GM06990 (cell line): ENCODE results near the gene ONECUT3.

Source experiments
- DNase-seq: peaks from one replicate; pipeline ENCODE4 v3.0.0-alpha.2; 2011; ENCODE audit not compliant: insufficient read length; ENCODE audit errors: extremely low read depth
- H3K27me3 ChIP-seq: replicated peaks from 2 replicates; pipeline ENCODE4 v1.6.0; 2011; ENCODE audit warnings: low read length; ENCODE audit not compliant: control insufficient read depth, insufficient read depth
- H3K36me3 ChIP-seq: 2 replicates; pipeline ENCODE4 v1.5.1; 2011; ENCODE audit warnings: low read length; ENCODE audit not compliant: control insufficient read depth, insufficient read depth
- H3K4me3 ChIP-seq: replicated peaks from 2 replicates; pipeline ENCODE4 v1.5.1; 2011; ENCODE audit warnings: low read depth, mild to moderate bottlenecking, control low read depth, low read length
- TF ChIP-seq, protein P1 (sequence below): IDR thresholded peaks from 2 replicates; pipeline ENCODE4 v1.5.1; 2011; ENCODE audit warnings: low read length, control low read depth, mild to moderate bottlenecking, inconsistent platforms; ENCODE audit not compliant: insufficient read depth, poor library complexity, severe bottlenecking

The ONECUT3 gene

DNA sequence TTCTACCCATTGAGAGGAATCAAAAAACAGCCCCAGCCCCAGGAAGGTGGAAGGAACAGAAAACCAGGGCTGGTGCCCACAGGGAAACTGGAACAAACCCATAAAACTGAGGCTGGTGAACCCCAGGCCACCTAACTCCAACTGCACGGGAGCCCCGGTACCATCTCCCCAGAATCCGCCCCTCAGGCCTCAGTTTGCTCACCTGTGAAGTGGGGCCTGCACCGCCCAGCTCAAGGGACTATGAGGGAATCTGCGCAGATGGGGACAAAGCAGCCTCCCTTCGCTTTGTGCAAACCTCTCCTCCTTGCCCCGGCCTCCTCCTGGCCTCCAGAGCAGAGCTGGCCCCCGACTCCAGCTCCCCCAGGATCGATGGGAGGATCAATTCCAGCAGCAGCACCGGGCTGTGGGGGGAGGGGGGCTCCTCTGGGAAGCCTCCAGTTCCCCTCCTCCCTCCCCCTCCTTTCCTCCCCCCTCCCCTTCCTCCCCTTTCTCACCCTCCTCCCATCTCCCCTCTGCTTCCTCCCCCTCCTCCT, 9.1 kb upstream of the ONECUT3 start:
- Histone ChIP-seq H3K4me3 (no peak overlapping the region), H3K36me3 (no peaks in the 10 kb centered on the region), H3K27me3 (no peaks in the 10 kb centered on the region; the same call in none of the 2 replicates)
- TF ChIP-seq, protein P1, sequence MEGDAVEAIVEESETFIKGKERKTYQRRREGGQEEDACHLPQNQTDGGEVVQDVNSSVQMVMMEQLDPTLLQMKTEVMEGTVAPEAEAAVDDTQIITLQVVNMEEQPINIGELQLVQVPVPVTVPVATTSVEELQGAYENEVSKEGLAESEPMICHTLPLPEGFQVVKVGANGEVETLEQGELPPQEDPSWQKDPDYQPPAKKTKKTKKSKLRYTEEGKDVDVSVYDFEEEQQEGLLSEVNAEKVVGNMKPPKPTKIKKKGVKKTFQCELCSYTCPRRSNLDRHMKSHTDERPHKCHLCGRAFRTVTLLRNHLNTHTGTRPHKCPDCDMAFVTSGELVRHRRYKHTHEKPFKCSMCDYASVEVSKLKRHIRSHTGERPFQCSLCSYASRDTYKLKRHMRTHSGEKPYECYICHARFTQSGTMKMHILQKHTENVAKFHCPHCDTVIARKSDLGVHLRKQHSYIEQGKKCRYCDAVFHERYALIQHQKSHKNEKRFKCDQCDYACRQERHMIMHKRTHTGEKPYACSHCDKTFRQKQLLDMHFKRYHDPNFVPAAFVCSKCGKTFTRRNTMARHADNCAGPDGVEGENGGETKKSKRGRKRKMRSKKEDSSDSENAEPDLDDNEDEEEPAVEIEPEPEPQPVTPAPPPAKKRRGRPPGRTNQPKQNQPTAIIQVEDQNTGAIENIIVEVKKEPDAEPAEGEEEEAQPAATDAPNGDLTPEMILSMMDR: no peak
- no peak for DNase-seq

DNA sequence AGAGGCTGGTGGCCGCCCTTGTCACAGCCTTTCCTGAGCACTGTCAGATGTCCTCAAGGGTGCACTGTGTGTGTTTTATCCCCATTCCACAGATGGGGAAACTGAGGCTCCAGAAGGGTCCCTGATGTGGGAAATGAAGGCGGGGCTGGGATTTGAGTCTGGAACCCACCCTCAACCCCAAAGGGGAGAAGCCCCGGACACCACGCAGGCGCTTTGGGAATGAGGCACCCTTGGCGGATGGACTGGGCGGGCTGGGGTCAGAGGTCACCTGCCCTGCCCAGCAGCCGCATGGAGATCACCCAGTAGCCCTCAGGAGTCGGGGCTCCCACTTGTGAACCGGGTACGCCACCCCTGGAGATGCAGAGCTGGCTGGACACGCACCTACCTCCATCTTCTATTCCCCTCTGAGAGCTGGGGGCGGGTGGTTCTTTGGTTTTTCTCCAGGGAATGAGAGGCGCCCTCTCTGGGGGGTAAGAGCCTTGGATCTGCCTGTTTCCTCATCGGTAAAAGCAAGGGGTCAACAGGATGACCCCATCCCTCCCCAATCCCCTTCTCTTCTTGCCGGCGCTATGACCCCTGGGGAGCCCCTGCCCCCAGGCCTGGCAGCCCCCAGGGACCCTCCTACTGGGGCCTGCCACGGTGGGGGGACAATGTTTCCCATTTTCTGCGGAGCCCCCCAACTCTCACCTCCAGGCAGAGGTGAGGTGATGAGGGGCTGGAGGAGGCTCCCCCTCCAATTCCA, 8.3 kb upstream of the ONECUT3 start:
- no peaks in the 10 kb centered on the region for H3K36me3 ChIP-seq
- H3K27me3 ChIP-seq: no peaks in the 10 kb centered on the region; the same call in none of the 2 replicates
- DNase-seq: no peak
- TF ChIP-seq, protein P1: no peak
- H3K4me3 ChIP-seq: no peak overlapping the region

DNA sequence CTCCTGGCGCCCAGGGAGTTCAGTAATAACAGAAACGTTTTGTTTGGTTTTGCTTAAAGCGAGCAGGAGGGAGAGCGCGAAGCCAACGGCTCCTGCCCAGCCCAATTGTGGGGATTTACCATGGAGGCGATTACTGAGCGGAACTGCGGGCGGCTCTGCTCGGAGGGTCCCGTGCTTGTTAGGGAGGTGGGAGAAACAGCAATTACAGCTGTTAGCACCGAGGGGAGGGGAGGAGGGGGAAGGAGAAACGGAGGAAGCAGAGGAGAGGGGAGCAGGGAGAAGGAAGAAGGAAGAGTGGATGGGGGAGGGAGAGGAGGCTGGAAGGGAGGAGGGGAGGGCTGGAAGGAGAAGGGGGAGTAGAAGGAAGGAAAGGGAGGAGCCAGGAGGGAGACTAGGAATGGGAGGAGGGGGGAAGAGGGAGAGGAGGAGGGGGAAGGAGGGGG, 7.7 kb upstream of the ONECUT3 start:
- H3K4me3 ChIP-seq: no peak overlapping the region
- DNase-seq: no peak
- peaks cover 3% of the 10 kb centered on the region for H3K27me3 ChIP-seq
- H3K36me3 ChIP-seq: no peaks in the 10 kb centered on the region
- TF ChIP-seq, protein P1: no peak

DNA sequence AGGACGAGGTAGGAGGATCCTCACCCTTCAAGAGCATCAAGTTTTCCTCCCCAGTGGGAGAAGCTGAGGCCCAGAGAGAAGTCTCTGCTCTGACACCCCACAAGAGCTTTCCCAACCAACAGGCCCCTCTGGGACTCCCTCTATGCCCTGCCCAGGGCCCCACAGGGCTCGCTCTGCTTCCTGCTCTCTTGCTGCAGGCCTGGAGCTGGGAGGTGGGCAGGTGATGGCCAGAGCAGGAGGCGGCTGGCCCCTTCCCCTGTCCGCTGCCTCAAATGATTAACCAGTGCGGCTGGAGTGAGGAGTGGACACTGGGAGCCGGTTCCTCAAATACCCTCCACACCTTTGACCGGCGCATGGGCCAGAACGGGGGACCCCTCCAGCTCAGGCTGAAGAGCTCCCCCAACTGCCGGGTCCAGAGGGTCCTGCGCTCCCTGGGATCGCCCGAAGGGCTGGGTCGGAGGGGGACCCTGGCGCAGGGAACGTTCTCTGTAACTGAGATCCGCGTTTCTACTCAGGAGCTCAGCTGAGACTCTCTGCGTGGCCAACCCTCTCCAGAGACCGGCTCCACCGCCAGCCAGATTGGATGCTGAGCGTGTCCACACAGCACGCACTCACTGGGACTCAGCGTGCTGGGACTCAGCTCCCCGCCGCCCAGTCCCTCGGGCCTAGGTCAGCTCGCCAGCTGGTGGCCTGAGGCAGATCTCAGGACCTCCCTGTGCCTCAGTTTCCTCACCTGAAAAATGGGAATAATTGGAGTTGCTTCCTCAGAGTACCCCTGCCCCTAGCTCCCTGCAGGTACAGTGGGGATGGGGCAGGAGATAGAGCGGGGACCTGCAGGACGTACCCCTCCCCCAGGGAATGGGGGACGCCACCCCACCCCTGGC, 6.7 kb upstream of the ONECUT3 start:
- Histone ChIP-seq H3K4me3 (no peak overlapping the region), H3K36me3 (no peaks in the 10 kb centered on the region), H3K27me3 (peaks cover 3% of the 10 kb centered on the region)
- no peak for DNase-seq
- TF ChIP-seq, protein P1: no peak

DNA sequence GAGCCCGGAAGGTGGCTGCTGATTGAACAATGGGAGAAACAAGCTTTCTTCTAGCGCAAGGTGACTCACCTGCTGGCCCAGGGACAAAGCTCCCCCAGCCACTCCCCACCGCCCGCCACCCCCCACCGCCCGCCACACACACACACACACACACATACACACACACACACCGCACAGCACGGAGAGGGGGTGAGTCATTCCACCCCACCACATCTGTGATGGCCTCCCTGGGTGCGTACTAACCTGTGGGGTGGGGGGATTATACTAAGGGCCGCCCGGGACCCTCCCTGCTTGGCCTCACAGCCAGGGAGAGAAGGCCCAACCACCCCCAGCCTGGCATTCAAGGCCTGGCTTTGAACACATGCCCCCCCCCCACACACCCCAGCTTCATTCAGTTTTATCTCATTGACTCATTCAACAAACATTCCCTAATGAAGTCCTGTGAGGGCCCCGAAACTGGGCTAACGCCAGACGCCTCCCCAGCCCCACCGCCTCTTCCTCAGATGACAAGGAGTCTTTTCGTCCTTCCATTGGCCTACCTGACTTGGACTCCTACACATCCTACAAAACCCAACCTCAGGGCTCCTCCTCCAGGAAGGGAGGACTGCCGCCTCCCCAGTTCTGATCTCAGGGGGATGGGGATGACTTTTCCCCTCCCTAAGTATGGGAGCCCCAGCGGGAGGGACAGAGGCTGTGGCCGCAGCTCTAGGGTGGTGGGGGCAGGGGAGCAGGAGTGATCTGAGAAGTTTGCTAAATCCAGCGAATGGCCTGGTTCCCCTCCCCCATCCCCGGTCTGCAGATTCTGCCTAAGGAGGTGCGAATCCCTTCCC, 5.8 kb upstream of the ONECUT3 start:
- peak; percentile 57 for DNase-seq
- Histone ChIP-seq H3K4me3 (peak overlapping the region; percentile 6; the same call in 1 of the 2 replicates), H3K36me3 (no peaks in the 10 kb centered on the region), H3K27me3 (peaks cover 3% of the 10 kb centered on the region)
- TF ChIP-seq, protein P1: no peak
